GM18505 (cell line): ENCODE data around the gene CPTP.

ENCODE experiments used
- ATAC-seq: cut with Tn5 transposase; IDR thresholded peaks from one replicate; pipeline ENCODE4 v1.9.1; 2021; ENCODE audit not compliant: unreplicated experiment
- POLR2A ChIP-seq: IDR thresholded peaks from 4 replicates; pipeline ENCODE4 v1.6.1; 2011; ENCODE audit warnings: borderline replicate concordance; ENCODE audit not compliant: insufficient read depth, insufficient read length; ENCODE audit errors: extremely low read depth

CPTP gene

GRCh38 chr1:1324524-1325287 lies at the start of gene CPTP, which contains the start of gene INTS11:
TSS of gene CPTP (plus strand) at chr1:1324802. CDS start at chr1:1326911, 2,109 bp downstream.
TSS of gene INTS11 (minus strand) at chr1:1324660. CDS start at chr1:1324608, 52 bp downstream.
- peak; percentile 88 for TF ChIP-seq POLR2A
- peak; percentile 62 for ATAC-seq

- no peak for ATAC-seq
- TF ChIP-seq POLR2A: no peak
Measured at GRCh38 chr1:1274931-1275431, 49.6 kb upstream of the CPTP start.

GRCh38 chr1:1275836-1276235 lies 48.8 kb upstream of the CPTP start:
- TF ChIP-seq POLR2A: no peak
- ATAC-seq: no peak

GRCh38 chr1:1278620-1279019 lies 46.0 kb upstream of the CPTP start:
- no peak for ATAC-seq
- no peak for TF ChIP-seq POLR2A

GRCh38 chr1:1279028-1279427 lies 45.6 kb upstream of the CPTP start:
- no peak for ATAC-seq
- TF ChIP-seq POLR2A: no peak

- no peak for TF ChIP-seq POLR2A
- no peak for ATAC-seq
Measured at GRCh38 chr1:1280782-1281481, 43.7 kb upstream of the CPTP start.

GRCh38 chr1:1281533-1282321 lies 42.9 kb upstream of the CPTP start:
- TF ChIP-seq POLR2A: no peak
- no peak for ATAC-seq

GRCh38 chr1:1282998-1283397 lies 41.6 kb upstream of the CPTP start:
- ATAC-seq: no peak
- TF ChIP-seq POLR2A: no peak

GRCh38 chr1:1283821-1284220 lies 40.8 kb upstream of the CPTP start:
- no peak for ATAC-seq
- no peak for TF ChIP-seq POLR2A

GRCh38 chr1:1284221-1285101 lies 40.1 kb upstream of the CPTP start:
- no peak for TF ChIP-seq POLR2A
- ATAC-seq: no peak

GRCh38 chr1:1285102-1285571 lies 39.5 kb upstream of the CPTP start:
- TF ChIP-seq POLR2A: no peak
- no peak for ATAC-seq

- no peak for TF ChIP-seq POLR2A
- no peak for ATAC-seq
Measured at GRCh38 chr1:1285611-1286311, 38.8 kb upstream of the CPTP start.
